Mesenchymal stem cell (in vitro differentiated cells and primary cell): ENCODE results near the gene SHPK.
A peak's percentile ranks its signal among the peaks of the same experiment; 100 is the strongest.
"Not testable (repeated sequence)": the region's sequence is repeated elsewhere in the genome, so short reads cannot be mapped to it uniquely, and the experiment has no call there.

ENCODE experiments used
- DNase-seq: peaks from one replicate; pipeline ENCODE4 v3.0.0-alpha.2; 2013
- H2AFZ ChIP-seq: one replicate; pipeline ENCODE4 v1.6.1; 2013; ENCODE audit warnings: low read depth, mild to moderate bottlenecking, control low read depth, inconsistent platforms, low read length, moderate library complexity
- H2AK5ac ChIP-seq: 2 replicates; pipeline ENCODE4 v1.6.1; 2013; ENCODE audit warnings: low read length, moderate library complexity, mild to moderate bottlenecking, inconsistent platforms; ENCODE audit not compliant: severe bottlenecking
- H2BK120ac ChIP-seq: one replicate; pipeline ENCODE4 v1.6.1; 2013; ENCODE audit warnings: low read depth, mild to moderate bottlenecking, inconsistent platforms, low read length, moderate library complexity
- H2BK12ac ChIP-seq, 2 experiments: one replicate each; pipeline ENCODE4 v1.6.1; 2013; ENCODE audit warnings: inconsistent platforms in 2 of 2, low read length in 2 of 2, mild to moderate bottlenecking in 2 of 2, moderate library complexity in 2 of 2, control low read depth in 1 of 2
- H2BK15ac ChIP-seq: one replicate; pipeline ENCODE4 v1.6.1; 2013; ENCODE audit warnings: mild to moderate bottlenecking, low read depth, inconsistent platforms; ENCODE audit not compliant: poor library complexity, severe bottlenecking
- H2BK5ac ChIP-seq: 2 replicates; pipeline ENCODE4 v1.6.1; 2013; ENCODE audit warnings: low read depth, mild to moderate bottlenecking, low read length, control low read depth, inconsistent platforms; ENCODE audit not compliant: poor library complexity, severe bottlenecking
- H3K14ac ChIP-seq, 2 experiments: one replicate each; pipeline ENCODE4 v1.6.1; 2013; ENCODE audit warnings: inconsistent platforms in 2 of 2, low read length in 2 of 2, control low read depth in 1 of 2, mild to moderate bottlenecking in 1 of 2, moderate library complexity in 1 of 2
- H3K18ac ChIP-seq, 2 experiments: one replicate each; pipeline ENCODE4 v1.6.1; 2013; ENCODE audit warnings: inconsistent platforms in 2 of 2, low read length in 2 of 2, control low read depth in 1 of 2, low read depth in 1 of 2, mild to moderate bottlenecking in 1 of 2
- H3K23ac ChIP-seq, 2 experiments: one replicate each; pipeline ENCODE4 v1.6.1; 2013; ENCODE audit warnings: inconsistent platforms in 2 of 2, low read length in 2 of 2, mild to moderate bottlenecking in 2 of 2, moderate library complexity in 2 of 2, control low read depth in 1 of 2
- H3K27ac ChIP-seq: 2 replicates; pipeline ENCODE4 v1.5.1; 2013; ENCODE audit warnings: mild to moderate bottlenecking, moderate library complexity, low read length, control low read depth, inconsistent platforms; ENCODE audit not compliant: poor library complexity, severe bottlenecking
- H3K27me3 ChIP-seq, 2 experiments: 2 replicates each; pipeline versions ENCODE4 v1.6.1 to v1.7.0; 2013; ENCODE audit warnings: low read length in 2 of 2, mild to moderate bottlenecking in 2 of 2, moderate library complexity in 2 of 2, control low read depth in 1 of 2, inconsistent platforms in 1 of 2; ENCODE audit not compliant: control insufficient read depth in 1 of 2, insufficient read depth in 1 of 2
- H3K36me3 ChIP-seq, 2 experiments: 2 replicates each; pipeline versions ENCODE4 v1.6.1 to v1.7.0; 2013; ENCODE audit warnings: low read length in 2 of 2, control low read depth in 1 of 2, inconsistent platforms in 1 of 2, low read depth in 1 of 2, mild to moderate bottlenecking in 1 of 2; ENCODE audit not compliant: insufficient read depth in 2 of 2, control insufficient read depth in 1 of 2
- H3K4ac ChIP-seq, 2 experiments: one replicate each; pipeline ENCODE4 v1.6.1; 2013; ENCODE audit warnings: inconsistent platforms in 2 of 2, low read length in 2 of 2, mild to moderate bottlenecking in 2 of 2, moderate library complexity in 2 of 2, control low read depth in 1 of 2, low read depth in 1 of 2
- H3K4me1 ChIP-seq: 2 replicates; pipeline ENCODE4 v1.6.1; 2013; ENCODE audit warnings: low read depth, low read length, control low read depth; ENCODE audit not compliant: control insufficient read depth, insufficient read depth
- H3K4me2 ChIP-seq: 2 replicates; pipeline ENCODE4 v1.6.1; 2013; ENCODE audit warnings: low read length, mild to moderate bottlenecking, inconsistent platforms; ENCODE audit not compliant: poor library complexity, severe bottlenecking
- H3K4me3 ChIP-seq, 2 experiments: 2 replicates each; pipeline versions ENCODE4 v1.5.1 to v1.7.0; 2013; ENCODE audit warnings: low read length in 2 of 2, mild to moderate bottlenecking in 2 of 2, control low read depth in 1 of 2, low read depth in 1 of 2; ENCODE audit not compliant: insufficient read depth in 1 of 2
- H3K79me1 ChIP-seq: replicated peaks from 2 replicates; pipeline ENCODE4 v1.6.1; 2013; ENCODE audit warnings: mild to moderate bottlenecking, control low read depth, low read length, inconsistent platforms; ENCODE audit not compliant: poor library complexity, severe bottlenecking
- H3K9ac ChIP-seq: 2 replicates; pipeline ENCODE4 v1.7.0; 2013; ENCODE audit warnings: mild to moderate bottlenecking, low read length, moderate library complexity
- H3K9me3 ChIP-seq: 2 replicates; pipeline ENCODE4 v1.7.0; 2013; ENCODE audit warnings: mild to moderate bottlenecking, low read length; ENCODE audit not compliant: control insufficient read depth
- H4K8ac ChIP-seq: one replicate; pipeline ENCODE4 v1.6.1; 2013; ENCODE audit warnings: inconsistent platforms, mild to moderate bottlenecking, low read length, moderate library complexity
- H4K91ac ChIP-seq: one replicate; pipeline ENCODE4 v1.6.1; 2013; ENCODE audit warnings: mild to moderate bottlenecking, low read length, inconsistent platforms
- WGBS: methylation state at CpG from one replicate; pipeline ENCODE4 v1.1.7; 2013; ENCODE audit warnings: mixed read lengths; 5-methylcytosine and 5-hydroxymethylcytosine counted together

Gene SHPK

DNA sequence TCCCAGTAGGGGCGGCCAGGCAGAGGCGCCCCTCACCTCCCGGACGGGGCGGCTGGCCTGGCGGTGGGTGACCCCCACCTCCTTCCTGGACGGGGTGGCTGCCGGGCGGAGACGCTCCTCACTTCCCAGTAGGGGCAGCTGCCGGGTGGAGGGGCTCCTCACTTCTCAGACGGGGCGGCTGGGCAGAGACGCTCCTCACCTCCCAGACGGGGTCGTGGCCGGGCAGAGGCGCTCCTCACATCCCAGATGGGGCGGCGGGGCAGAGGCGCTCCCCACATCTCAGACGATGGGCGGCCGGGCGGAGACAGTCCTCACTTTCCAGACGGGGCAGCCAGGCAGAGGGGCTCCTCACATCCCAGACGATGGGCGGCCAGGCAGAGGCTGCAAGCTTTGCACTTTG lies 71.8 kb downstream of the SHPK start:
- H3K14ac ChIP-seq, H3K4ac ChIP-seq, H2BK5ac ChIP-seq, H3K79me1 ChIP-seq, H3K4me1 ChIP-seq, H3K27ac ChIP-seq, H2BK120ac ChIP-seq, H3K23ac ChIP-seq, H3K27me3 ChIP-seq, H3K9ac ChIP-seq, H2AK5ac ChIP-seq, H2BK12ac ChIP-seq, H3K4me3 ChIP-seq, H4K91ac ChIP-seq, H3K18ac ChIP-seq, H2AFZ ChIP-seq, H3K9me3 ChIP-seq, H3K4me2 ChIP-seq, H4K8ac ChIP-seq, H2BK15ac ChIP-seq, DNase-seq: not testable (repeated sequence)
- 98% methylated on average over 13 of the region's 28 CpGs for WGBS
- peaks cover 5 to 12% of the 10 kb centered on the region in 2 experiments for H3K36me3 ChIP-seq

DNA sequence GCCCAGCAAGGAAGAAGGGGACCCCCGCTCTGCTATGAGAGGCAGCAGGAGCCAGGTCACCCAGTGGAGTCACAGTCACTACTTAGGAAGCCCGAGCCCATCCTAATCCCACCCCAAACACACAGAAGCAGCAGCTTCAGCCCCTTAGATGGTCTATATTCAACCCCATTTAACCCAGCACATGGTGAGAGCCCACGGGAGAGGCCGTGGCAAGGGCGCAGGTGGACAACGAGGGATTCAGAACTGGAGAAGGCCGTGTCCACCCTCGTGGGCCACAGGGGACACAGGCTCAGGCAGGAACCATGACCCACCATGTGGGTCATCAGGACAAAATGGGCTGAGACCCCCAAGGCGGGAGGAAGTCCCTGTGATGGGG lies 76.8 kb downstream of the SHPK start:
- Histone ChIP-seq H3K79me1 (no peaks in the 10 kb centered on the region), H2BK15ac (no peak overlapping the region), H2BK12ac (no peak overlapping the region), H2BK120ac (no peak overlapping the region), H2BK5ac (no peak overlapping the region), H3K9me3 (no peaks in the 10 kb centered on the region), H3K14ac (no peak overlapping the region), H2AFZ (no peak overlapping the region), H3K4me1 (peaks cover 13% of the 10 kb centered on the region), H3K23ac (no peak overlapping the region), H2AK5ac (no peak overlapping the region), H3K18ac (no peak overlapping the region), H3K4ac (no peak overlapping the region), H3K27ac (no peak overlapping the region), H3K36me3 (no peaks in the 10 kb centered on the region), H3K9ac (peak overlapping the region; percentile 62), H4K8ac (no peak overlapping the region), H4K91ac (no peak overlapping the region), H3K27me3 (no peaks in the 10 kb centered on the region), H3K4me2 (no peak overlapping the region), H3K4me3 (no peak overlapping the region)
- no peak for DNase-seq
- 89% methylated on average over 9 of the region's 9 CpGs for WGBS

DNA sequence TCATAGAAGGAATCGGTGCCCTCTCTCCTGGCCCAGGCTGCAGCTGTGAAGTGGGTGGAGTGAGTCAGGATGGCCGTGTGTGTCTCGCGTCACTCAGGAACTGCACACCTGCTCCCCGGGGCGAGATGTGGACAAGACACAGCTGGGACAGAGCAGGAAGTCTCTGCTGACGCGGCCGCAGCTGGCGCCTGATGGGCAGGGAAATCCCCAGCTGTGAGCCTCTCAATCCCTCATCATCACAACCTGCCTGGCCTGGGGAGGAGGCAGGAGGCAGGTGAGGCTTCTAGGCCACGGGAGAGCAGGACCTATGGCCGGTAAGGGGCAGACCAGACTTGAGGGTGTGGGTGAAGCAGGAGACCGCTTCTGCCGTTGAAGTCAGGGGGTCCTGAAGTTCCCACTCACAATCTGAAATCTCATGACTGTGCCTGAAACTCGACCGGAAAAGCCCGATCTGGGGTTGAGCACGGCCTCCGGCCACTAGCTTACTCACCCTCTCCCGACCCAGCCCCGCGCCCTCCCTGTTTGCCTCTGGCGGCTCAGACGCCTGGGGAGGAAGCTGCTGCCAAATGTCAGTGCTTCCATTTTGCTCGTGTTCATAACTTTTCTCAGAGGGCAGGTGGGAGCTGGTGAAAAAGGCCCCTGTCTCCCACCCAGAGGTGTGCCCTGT lies 77.3 kb downstream of the SHPK start:
- H3K27me3 ChIP-seq, result no peaks in the 10 kb centered on the region
- H3K9me3 ChIP-seq, result no peaks in the 10 kb centered on the region
- no peak overlapping the region for H2BK5ac ChIP-seq
- no peak overlapping the region for H3K27ac ChIP-seq
- H3K4ac ChIP-seq, result no peak overlapping the region
- no peak overlapping the region for H2AFZ ChIP-seq
- H3K9ac ChIP-seq, result peak overlapping the region; percentile 62
- H3K36me3 ChIP-seq, result no peaks in the 10 kb centered on the region
- H4K91ac ChIP-seq, result no peak overlapping the region
- WGBS, result 72% methylated on average over 22 of the region's 25 CpGs
- peaks cover 13% of the 10 kb centered on the region for H3K4me1 ChIP-seq
- no peak overlapping the region for H2BK15ac ChIP-seq
- no peak overlapping the region for H2AK5ac ChIP-seq
- no peak overlapping the region for H3K14ac ChIP-seq
- no peak overlapping the region for H4K8ac ChIP-seq
- H2BK12ac ChIP-seq, result no peak overlapping the region
- H2BK120ac ChIP-seq, result no peak overlapping the region
- no peak overlapping the region for H3K23ac ChIP-seq
- no peak overlapping the region for H3K18ac ChIP-seq
- DNase-seq, result peak; percentile 54
- H3K79me1 ChIP-seq, result no peaks in the 10 kb centered on the region
- no peak overlapping the region for H3K4me2 ChIP-seq
- H3K4me3 ChIP-seq, result no peak overlapping the region
